NCI-H146 (cell line): ENCODE measurements around the gene CERS6.
"Not testable (repeated sequence)": the region's sequence is repeated elsewhere in the genome, so short reads cannot be mapped to it uniquely, and the experiment has no call there.

Experiments used
- DNase-seq: peaks from one replicate; lab custom pipeline; 2025; lab: John Stamatoyannopoulos, UW

The CERS6 gene

DNA sequence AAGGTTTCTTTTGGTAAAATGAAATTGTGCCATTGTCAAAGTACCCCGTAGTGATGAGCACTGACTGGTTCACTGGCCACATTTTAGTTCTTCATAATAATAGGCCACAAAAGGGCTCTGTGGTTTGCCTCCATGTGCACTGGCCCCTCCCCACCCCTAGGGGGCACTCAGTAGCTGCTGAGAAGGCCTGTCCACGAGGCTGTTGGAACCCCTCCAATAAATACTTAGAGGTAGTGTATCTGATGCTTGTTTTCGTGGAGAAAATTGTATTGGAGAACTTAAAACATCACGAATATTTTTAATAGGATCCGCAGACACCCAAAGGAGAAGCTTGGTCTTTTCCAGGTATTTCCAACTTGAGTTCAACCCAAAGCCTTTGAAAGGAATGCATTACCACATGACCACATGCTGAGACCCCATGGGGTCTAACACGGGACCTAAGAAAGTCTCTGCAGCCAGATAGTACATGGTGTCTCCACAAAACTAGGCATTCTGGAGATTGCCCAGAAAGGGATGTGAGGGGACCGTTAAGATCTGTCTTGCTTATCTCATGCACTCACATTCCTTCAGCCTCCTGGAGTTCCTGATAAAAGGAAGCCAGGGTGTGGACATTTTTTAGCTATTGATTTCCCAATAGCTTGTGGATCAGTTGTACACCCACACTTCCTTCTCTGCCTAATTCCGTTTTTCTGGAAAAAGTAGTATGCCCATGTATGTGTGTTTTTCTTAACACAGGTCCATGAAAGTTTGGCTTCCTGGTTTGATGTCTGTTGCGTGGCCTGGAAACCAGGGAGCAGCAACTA lies 317.8 kb downstream of the CERS6 start:
- DNase-seq, result peak; percentile 16

DNA sequence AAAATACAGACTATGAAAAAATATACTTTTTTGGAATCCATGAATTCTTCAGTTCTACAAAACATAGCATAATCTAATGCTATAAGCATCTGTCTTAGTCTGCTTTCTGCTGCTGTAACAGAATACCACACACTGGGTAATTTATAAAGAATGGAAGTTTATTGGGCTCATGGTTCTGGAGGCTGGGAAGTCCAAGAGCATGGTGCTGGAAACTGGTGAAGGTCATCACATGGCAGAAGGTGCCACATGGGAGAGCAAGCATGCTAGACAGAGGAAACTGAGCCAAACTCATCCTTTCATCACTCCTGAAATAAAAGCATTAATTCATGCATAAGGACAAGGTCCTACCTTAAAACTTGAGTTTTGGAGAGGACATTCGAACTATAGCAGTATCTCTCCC lies 319.8 kb downstream of the CERS6 start:
- no peak for DNase-seq

DNA sequence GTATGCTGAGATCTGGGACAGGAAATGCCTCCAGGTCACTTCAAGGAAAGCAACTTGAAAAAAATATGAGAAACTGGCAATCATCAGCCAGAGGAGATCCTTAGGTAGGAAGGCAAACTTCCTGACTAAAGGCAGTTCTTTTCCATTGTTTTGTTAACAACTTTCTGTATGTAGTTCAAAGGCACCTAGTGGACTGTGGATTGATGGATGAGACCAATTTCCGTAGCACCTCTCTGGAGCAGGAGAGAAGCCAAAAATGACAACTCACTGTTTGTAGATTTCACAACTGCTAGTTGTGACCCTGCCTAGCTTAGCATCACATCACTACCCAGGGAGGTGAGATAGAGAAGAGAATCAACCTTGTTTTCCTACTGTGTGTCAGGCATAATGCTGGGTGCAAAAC lies 324.6 kb downstream of the CERS6 start:
- DNase-seq, result no peak

DNA sequence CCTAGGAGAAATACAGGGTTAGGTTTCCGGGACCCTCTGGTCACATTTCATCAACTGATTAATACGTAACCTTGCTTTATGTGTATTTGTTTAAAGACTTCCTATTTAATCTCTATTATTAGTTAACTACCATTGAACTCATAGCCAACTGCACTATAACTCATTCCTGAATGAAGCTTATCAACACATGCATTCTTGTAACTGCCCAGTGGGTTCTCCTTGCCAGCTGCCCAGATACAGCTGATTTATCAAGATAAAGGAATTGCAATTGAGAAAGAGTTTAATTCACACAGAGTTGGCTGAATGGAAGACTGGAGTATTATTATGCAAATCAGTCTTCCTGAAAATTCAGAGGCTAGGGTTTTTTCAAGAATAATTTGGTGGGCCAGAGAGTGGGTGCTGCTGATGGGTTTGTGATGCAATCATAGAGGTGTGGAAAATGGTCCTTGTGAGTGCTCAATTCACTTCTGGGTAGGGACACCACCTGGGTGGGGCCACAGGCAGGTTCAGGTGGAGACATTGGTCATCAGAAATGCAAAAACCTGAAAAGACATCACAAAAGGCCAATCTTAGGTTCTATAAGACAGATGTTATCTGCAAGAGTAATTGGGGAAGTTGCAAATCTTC lies 325.2 kb downstream of the CERS6 start:
- DNase-seq, result no peak

DNA sequence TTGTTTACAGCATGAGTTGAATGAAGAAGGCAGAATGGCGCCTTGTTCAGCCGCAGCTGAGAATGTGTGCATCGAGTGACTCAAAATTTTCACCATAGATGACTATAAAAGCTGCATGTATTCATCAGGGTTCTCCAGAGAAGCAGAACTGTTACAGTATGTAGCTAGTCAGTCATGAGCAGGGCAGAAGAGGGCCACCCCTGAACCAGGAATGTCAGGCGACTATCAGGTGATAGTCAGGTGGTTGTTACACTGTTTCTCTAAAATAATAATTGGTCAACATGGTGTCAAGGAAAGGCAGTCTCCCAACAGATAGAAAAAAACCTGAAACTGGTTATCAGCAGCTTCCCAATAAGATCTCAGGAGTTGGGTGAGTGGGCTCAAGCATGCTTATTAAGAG lies 326.2 kb downstream of the CERS6 start:
- no peak for DNase-seq

DNA sequence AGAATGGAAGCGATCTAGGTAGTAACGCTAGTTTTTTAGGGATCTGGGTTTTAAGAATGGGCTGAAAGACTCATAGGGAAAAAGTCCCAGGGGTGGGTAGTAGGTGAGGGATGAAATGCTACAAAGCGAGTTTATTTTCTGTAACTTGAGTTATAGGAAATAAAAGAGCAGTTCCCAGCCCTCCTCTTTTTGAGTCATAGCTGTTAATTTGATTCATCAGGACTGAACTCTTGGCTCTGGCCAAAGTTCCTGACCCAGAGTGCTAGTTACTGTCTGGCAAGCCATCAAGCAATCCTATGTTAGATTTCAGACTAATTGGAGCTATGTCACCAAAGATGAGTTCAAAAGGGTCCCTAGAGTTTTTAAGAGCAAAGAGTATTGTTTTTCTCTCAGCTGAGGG lies 328.9 kb downstream of the CERS6 start:
- DNase-seq, result no peak

DNA sequence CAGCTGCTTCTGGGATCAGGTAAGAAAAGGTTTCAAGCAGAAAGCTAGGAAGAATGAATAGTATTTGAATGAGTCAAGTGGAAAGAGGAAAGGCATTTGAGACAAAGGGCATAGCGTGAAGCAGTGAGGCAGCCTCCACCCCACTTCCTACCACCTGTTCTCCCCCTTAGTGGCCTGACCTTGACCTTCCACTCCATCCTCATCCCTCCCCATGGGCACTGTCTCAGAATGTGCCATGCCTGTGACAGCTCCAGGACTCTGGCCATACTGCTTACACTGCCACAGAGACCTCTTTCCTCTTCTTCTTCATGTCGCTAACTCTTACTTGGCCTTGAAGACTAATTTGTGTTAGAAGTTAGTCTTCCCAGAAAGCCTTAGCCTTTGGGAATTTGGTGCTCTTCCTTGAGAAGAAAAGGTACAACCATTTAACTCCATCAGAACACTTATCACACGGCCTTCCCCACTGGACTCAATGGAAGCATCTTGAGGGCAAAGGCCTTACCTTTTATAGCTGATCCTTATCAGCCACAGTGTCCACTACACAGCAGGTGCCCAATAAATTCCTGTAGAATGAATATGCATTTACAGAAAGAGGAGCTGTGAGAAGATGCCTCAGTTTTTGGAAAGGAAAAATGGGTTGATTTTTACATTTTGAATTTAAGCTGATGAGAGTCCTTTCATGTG lies 331.2 kb downstream of the CERS6 start:
- DNase-seq, result no peak

DNA sequence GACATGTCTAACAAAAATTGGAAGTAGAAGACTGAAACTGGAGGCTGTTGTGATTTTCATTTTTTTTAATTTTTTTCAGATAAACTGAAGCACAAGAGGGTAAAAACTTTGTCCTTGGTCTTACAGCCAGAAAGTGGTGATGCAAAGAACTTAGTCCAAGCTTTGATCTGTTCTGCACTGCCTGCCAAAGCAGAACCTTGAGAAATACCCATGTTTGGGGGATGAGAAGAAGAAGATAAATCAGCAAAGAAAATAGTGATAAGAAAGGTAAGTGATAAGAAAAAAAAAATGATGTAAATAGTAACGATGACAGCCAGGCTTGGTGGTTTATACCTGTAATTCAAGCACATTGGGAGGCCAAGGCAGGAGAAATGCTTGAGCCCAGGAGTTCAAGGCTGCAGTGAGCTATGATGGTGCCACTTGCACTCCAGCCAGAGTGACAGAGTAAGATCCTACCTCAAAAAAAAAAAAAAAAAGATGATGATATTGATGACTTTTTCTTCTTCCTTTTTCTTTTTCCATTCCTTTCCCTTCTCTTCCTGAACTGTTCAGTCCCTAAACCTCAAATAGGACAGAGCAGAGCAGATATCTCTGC lies 331.8 kb downstream of the CERS6 start:
- DNase-seq, result no peak

DNA sequence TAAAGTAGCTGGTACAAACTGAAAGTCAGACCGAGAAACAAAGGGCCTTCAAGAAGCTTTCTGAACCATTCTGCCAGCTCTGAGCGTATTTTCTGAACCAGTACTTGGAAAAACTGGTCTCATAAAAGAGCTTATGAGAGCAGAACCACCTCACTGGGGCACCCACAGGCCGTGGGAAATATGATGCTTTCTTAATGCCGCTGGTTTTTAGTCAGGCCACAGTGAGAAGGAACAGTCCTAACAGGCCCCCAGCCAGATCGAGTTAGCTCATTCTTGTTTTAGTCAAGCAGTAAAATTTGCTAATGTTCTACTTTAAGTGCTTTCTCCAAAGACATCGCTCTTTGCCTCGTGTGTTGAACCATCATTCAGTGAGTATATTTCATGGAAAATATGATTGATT lies 333.7 kb downstream of the CERS6 start:
- DNase-seq, result no peak

DNA sequence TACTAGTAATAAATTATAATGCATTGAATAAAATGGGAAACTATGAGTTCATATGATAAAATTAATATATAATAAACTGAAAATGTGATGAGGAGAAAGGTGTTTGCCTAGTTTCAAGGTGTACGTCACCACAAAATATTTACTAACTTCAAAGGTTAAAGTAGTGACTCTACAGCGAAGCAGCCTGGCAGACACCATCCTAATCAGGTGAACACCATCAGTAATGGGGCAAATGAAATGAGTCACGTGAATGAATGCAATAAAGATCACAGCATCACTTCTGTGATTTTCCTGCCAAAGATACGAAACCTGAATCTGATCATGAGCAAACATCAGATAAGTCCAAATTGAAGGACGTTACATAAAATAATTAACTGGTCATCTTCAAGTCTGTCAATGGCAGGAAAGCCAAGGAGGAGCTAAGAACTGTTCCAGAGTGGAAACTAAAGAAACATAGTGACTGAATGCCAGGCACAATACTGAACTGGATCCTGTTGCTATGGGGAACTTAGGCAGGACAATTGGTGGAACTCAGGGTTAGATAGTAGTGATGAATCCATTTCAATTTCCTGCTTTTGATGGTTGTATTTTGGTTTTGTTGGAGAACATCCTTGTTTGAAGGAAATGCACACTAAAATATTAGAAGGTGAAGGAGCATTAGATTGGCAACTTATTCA lies 334.3 kb downstream of the CERS6 start:
- DNase-seq, result no peak

DNA sequence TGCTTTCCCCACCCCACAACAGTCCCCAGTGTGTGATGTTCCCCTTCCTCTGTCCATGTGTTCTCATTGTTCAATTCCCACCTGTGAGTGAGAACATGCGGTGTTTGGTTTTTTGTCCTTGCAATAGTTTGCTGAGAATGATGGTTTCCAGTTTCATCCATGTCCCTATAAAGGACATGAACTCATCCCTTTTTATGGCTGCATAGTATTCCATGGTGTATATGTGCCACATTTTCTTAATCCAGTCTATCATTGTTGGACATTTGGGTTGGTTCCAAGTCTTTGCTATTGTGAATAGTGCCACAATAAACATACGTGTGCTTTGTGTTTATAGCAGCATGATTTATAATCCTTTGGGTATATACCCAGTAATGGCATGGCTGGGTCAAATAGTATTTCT lies 335.1 kb downstream of the CERS6 start:
- not testable (repeated sequence) for DNase-seq

DNA sequence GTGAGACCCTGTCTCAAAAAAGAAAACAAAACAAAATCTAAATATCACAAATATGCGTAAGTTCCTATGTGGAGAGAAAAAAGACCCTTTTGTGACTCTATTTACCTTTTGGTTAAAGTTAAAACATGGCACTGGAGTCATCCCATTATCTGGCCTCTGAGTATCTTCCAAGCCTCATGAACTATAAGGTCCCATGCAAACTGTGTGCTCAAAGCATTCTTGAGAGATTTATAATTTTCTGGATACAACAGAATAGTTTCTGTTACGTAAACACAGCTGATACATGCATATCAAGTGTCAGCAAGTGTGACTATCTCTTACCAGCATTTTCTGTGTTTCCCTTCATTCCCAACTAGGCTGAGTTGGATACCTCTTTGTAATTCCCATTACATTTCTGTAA lies 337.5 kb downstream of the CERS6 start:
- no peak for DNase-seq

DNA sequence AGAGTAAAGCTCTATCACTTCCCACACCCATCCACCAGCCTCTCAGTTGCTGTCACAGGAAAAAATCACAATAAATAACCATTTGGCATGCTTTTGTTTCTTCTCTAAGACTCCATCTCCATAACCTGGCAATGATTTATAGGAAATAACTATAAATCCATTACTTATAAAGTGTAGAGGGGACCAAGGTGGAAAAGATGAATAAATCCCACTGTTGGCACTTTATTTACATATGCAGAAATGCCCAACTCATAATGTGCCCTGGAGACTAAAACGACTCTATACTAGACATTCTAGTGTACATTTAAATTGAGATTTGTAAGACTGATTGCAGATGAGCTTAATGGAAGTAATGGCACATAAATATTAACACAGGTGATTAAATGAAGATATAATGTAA lies 338.9 kb downstream of the CERS6 start:
- no peak for DNase-seq

DNA sequence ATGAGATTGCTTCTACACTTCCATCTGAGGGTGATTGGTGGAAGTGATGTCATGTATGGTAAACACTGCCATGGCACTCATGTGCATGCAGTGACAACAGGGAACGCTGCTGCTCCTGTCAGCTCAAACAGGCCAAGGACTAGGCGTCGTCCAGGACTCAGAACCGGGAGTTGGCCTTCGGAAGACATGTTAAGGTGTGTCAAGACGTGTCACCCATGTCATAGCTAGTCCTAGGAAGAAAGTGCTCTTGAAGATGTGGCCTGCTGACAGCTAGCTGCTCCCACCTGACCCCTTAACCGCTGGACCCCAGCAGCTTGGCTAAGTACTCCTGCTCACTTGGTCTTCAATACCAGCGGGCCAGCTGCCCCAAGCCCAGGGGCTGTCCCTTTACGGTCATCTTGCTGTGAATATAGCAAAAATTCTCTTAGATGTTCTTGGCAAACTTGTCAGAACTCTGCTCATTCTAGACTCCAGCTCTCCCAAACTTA lies 340.1 kb downstream of the CERS6 start:
- DNase-seq, result no peak

DNA sequence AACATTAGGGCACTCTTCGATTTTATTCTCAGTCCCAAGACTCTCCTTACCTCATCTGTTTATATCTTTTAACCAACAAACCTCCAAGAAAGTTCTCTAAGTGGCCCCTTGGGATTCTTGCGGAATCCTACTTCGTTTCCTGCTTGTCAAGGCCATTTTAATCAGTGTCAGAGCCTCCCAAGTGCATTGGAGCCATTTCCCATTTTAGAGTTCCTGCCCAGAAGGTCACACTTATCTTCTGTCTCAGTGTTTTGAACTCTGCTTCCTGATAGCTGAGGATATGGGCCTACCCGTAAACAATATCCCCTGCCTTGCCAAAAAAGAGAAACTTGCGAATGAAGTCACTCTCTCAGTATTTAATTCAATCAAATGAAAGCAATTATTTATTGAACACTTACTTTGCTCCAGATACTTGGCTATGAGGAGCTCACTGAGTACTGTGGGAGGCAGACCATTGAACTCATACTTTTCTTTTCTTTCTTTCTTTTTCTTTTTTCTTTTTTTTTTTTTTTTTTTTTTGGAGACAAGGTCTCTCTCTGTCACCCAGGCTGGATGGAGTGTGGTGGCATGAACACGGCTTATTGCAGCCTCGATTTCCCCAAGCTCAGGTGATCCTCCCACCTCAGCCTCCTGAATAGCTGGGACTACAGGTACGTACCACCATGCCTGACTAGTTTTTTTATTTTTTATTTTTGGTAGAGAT lies 340.7 kb downstream of the CERS6 start:
- DNase-seq, result no peak

DNA sequence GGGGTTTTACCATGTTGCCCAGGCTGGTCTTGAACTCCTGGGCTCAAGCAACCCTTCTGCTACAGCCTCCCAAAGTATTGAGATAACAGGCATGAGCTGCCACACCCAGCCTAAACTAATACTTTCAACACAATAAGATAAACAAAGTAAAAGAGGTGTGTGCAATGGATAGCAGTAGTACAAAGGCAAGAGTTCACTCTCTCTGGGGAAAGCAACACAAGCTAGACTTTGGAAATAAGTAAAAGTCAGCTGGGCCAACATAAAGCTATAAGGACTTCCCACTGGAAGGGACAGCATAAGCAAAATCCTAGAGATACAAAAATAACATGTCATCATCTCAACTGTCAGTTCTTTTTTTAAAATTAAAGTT lies 341.2 kb downstream of the CERS6 start:
- DNase-seq, result no peak

DNA sequence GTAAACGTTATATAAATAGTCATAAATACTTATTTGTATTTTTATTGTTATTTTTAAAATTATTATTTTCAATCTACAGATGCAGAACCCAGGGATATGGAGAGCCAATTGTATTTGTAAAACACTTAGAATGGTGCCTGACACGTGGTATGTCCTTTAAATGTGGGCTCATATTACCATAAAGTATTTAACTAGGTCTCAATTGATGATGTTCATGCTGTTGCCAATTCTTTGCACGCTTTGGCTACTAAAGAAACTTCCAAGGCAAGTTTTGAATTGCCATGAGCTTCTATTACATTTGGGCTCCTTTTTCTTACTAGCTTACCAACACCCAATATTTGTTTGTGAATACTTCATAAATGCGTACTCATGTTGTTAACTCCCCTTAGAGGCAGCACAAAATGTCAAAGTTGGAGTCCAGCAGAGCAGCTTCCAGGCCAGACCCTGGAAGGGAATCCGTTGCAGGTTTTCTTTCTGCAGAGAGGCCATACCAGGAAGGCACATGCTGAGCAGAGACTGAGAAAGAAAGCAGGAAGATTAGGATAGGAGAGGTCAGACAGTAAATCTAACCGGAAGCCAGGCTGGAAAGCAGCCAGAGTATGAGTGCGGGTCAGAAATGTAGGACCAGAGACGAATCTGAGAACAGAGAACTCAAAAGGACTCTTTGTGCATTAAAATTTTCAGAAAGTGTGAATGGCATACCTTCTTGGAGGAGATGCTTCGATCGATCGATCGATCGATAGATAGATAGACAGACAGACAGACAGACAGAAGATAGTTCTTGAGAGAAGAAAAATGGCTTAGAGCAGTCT lies 342.2 kb downstream of the CERS6 start:
- DNase-seq, result peak; percentile 1

DNA sequence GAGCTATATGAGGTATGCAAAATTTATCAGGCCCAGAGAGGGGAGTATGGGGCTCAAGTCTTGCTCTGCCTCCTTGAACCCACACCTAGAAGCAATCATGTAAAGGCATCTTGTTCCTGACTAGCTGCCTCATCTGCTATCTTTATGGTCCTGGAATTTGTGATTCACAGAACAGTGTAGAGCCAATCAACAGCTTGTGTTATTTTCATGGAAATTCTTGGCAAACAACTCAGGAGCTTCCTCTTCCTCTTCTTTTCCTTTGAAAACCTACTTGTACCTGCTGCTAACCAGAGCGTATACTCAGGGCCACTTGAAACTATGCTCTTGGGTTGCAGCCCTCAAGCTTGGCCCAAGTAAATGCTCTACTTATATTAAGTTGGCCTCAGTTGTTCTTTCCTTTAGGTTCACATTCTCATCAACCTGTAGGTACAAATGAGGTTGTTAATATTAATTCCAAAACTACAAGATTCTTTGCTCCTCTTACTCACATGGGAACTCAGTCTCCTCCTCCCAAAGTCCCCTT lies 342.9 kb downstream of the CERS6 start:
- no peak for DNase-seq

DNA sequence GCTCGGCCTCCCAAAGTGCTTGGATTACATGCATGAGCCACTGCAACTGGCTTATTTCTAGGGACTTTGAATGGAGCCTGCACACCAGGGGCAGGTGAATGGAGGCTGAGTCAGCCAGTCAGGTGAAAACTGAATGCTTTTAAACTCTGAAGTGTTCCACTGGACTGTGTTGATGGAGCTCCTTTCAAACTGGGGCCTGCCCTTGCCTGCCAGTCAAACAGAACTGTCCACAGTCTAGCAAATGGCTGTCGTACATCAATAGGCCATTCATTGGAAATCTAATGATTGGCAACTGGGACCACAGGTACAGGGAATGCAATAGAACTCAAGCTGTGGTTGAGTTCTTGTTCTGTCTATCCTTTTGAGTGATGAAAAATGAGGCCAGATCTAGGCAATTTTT lies 345.4 kb downstream of the CERS6 start:
- DNase-seq, result no peak
